Measurements from ENCODE around the gene ZFP36L2.
A peak's percentile ranks its signal among the peaks of the same experiment; 100 is the strongest.

The ZFP36L2 gene

GRCh38 chr2:43217228-43218154 lies 8.9 kb downstream of the ZFP36L2 start:
- H3K4me3 Mint-ChIP-seq: peak overlapping the region; percentile 96 to 99
- H3K27me3 Mint-ChIP-seq: no peaks in the 10 kb centered on the region
- H3K4me1 Mint-ChIP-seq (ENCODE audit: low read depth in 2 of 2): peaks cover 50 to 59% of the 10 kb centered on the region in 2 donors
- DNase-seq (no peak), ATAC-seq (replicated peaks) (no peak)
- no peaks in the 10 kb centered on the region for H3K9me3 Mint-ChIP-seq
- H3K36me3 Mint-ChIP-seq (ENCODE audit: insufficient read depth): peaks cover 51% of the 10 kb centered on the region
- H3K27ac Mint-ChIP-seq: peak overlapping the region; percentile 93 to 94

- DNase-seq (no peak), ATAC-seq (replicated peaks) (no peak)
- Mint-ChIP-seq H3K4me3 (no peak overlapping the region), H3K27me3 (no peaks in the 10 kb centered on the region), H3K9me3 (no peaks in the 10 kb centered on the region), H3K4me1 (ENCODE audit: low read depth in 2 of 2) (peaks cover 46 to 54% of the 10 kb centered on the region in 2 donors), H3K36me3 (ENCODE audit: insufficient read depth) (peaks cover 42% of the 10 kb centered on the region), H3K27ac (no peak overlapping the region)
Observed at GRCh38 chr2:43216629-43217028, 9.8 kb downstream of the ZFP36L2 start.

GRCh38 chr2:43215673-43216255 lies 10.6 kb downstream of the ZFP36L2 start:
- H3K9me3 Mint-ChIP-seq: no peaks in the 10 kb centered on the region
- H3K4me1 Mint-ChIP-seq (ENCODE audit: low read depth in 2 of 2): peaks cover 41 to 50% of the 10 kb centered on the region in 2 donors
- ATAC-seq (replicated peaks): no peak

GRCh38 chr2:43214253-43214652 lies 12.2 kb downstream of the ZFP36L2 start:
- ATAC-seq (replicated peaks) (no peak), DNase-seq (no peak)
- Mint-ChIP-seq H3K4me3 (no peak overlapping the region), H3K36me3 (ENCODE audit: insufficient read depth) (peaks cover 22% of the 10 kb centered on the region), H3K4me1 (ENCODE audit: low read depth in 2 of 2) (peaks cover 35 to 45% of the 10 kb centered on the region in 2 donors), H3K9me3 (no peaks in the 10 kb centered on the region), H3K27ac (no peak overlapping the region), H3K27me3 (no peaks in the 10 kb centered on the region)

More at GRCh38 chr2:43215673-43216255, 10.6 kb downstream of the ZFP36L2 start:
- DNase-seq: no peak
- H3K36me3 Mint-ChIP-seq (ENCODE audit: insufficient read depth): peaks cover 33% of the 10 kb centered on the region
- no peaks in the 10 kb centered on the region for H3K27me3 Mint-ChIP-seq
- H3K27ac Mint-ChIP-seq: peak overlapping the region; percentile 18 to 64
- H3K4me3 Mint-ChIP-seq: no peak overlapping the region

- DNase-seq (no peak), ATAC-seq (replicated peaks) (peak; percentile 21)
- Mint-ChIP-seq H3K27me3 (no peaks in the 10 kb centered on the region), H3K4me1 (ENCODE audit: low read depth in 2 of 2) (peaks cover 30 to 38% of the 10 kb centered on the region in 2 donors), H3K36me3 (ENCODE audit: insufficient read depth) (peaks cover 11% of the 10 kb centered on the region), H3K27ac (peak overlapping the region; percentile 20 to 65), H3K9me3 (no peaks in the 10 kb centered on the region), H3K4me3 (no peak overlapping the region)
Observed at GRCh38 chr2:43212931-43213330, 13.5 kb downstream of the ZFP36L2 start.

GRCh38 chr2:43212216-43212835 lies 14.1 kb downstream of the ZFP36L2 start:
- peaks cover 28 to 37% of the 10 kb centered on the region in 2 donors for H3K4me1 Mint-ChIP-seq (ENCODE audit: low read depth in 2 of 2)
- ATAC-seq (replicated peaks): no peak
- no peaks in the 10 kb centered on the region for H3K9me3 Mint-ChIP-seq
- no peak for DNase-seq
- no peaks in the 10 kb centered on the region for H3K27me3 Mint-ChIP-seq
- H3K4me3 Mint-ChIP-seq: no peak overlapping the region
- peak overlapping the region; percentile 20 to 65 for H3K27ac Mint-ChIP-seq
- H3K36me3 Mint-ChIP-seq (ENCODE audit: insufficient read depth): peaks cover 11% of the 10 kb centered on the region

- Mint-ChIP-seq H3K4me1 (ENCODE audit: low read depth in 2 of 2) (peaks cover 31 to 35% of the 10 kb centered on the region in 2 donors), H3K9me3 (no peaks in the 10 kb centered on the region), H3K27me3 (no peaks in the 10 kb centered on the region), H3K4me3 (peak overlapping the region in 1 of 2 donors; percentile 7), H3K36me3 (ENCODE audit: insufficient read depth) (peaks cover 7% of the 10 kb centered on the region), H3K27ac (peak overlapping the region; percentile 42 to 44)
- ATAC-seq (replicated peaks): peak; percentile 29
- no peak for DNase-seq
Observed at GRCh38 chr2:43210467-43211303, 15.7 kb downstream of the ZFP36L2 start.

- Mint-ChIP-seq H3K27ac (peak overlapping the region; percentile 71), H3K4me3 (no peak overlapping the region), H3K36me3 (ENCODE audit: insufficient read depth) (peaks cover 7% of the 10 kb centered on the region), H3K9me3 (no peaks in the 10 kb centered on the region), H3K4me1 (ENCODE audit: low read depth in 2 of 2) (peaks cover 30 to 31% of the 10 kb centered on the region in 2 donors), H3K27me3 (no peaks in the 10 kb centered on the region)
- no peak for ATAC-seq (replicated peaks)
- no peak for DNase-seq
Observed at GRCh38 chr2:43210125-43210466, 16.3 kb downstream of the ZFP36L2 start.

GRCh38 chr2:43209204-43209717 lies 17.1 kb downstream of the ZFP36L2 start:
- ATAC-seq (replicated peaks): no peak

GRCh38 chr2:43207553-43208300 lies 18.7 kb downstream of the ZFP36L2 start:
- H3K27me3 Mint-ChIP-seq: no peaks in the 10 kb centered on the region
- ATAC-seq (replicated peaks) (no peak), DNase-seq (no peak)
- H3K9me3 Mint-ChIP-seq: no peaks in the 10 kb centered on the region
- H3K27ac Mint-ChIP-seq: peak overlapping the region in 1 of 2 donors; percentile 65
- peaks cover 28 to 33% of the 10 kb centered on the region in 2 donors for H3K4me1 Mint-ChIP-seq (ENCODE audit: low read depth in 2 of 2)
- H3K4me3 Mint-ChIP-seq: no peak overlapping the region
- peaks cover 7% of the 10 kb centered on the region for H3K36me3 Mint-ChIP-seq (ENCODE audit: insufficient read depth)

More at GRCh38 chr2:43209204-43209717, 17.1 kb downstream of the ZFP36L2 start:
- DNase-seq: no peak
- Mint-ChIP-seq H3K4me3 (no peak overlapping the region), H3K36me3 (ENCODE audit: insufficient read depth) (peaks cover 7% of the 10 kb centered on the region), H3K27ac (peak overlapping the region; percentile 71), H3K4me1 (ENCODE audit: low read depth in 2 of 2) (peaks cover 30 to 31% of the 10 kb centered on the region in 2 donors), H3K27me3 (no peaks in the 10 kb centered on the region), H3K9me3 (no peaks in the 10 kb centered on the region)

GRCh38 chr2:43206602-43207001 lies 19.8 kb downstream of the ZFP36L2 start:
- H3K4me1 Mint-ChIP-seq (ENCODE audit: low read depth in 2 of 2): peaks cover 26% of the 10 kb centered on the region in 2 donors
- no peak overlapping the region for H3K4me3 Mint-ChIP-seq
- ATAC-seq (replicated peaks): no peak
- no peaks in the 10 kb centered on the region for H3K27me3 Mint-ChIP-seq
- no peaks in the 10 kb centered on the region for H3K9me3 Mint-ChIP-seq
- peak overlapping the region in 1 of 2 donors; percentile 65 for H3K27ac Mint-ChIP-seq
- H3K36me3 Mint-ChIP-seq (ENCODE audit: insufficient read depth): peaks cover 7% of the 10 kb centered on the region
- no peak for DNase-seq

GRCh38 chr2:43203373-43203772 lies 23.0 kb downstream of the ZFP36L2 start:
- H3K4me3 Mint-ChIP-seq: no peak overlapping the region
- no peak for ATAC-seq (replicated peaks)
- no peak for DNase-seq
- peaks cover 12 to 23% of the 10 kb centered on the region in 2 donors for H3K4me1 Mint-ChIP-seq (ENCODE audit: low read depth in 2 of 2)
- no peaks in the 10 kb centered on the region for H3K27me3 Mint-ChIP-seq
- peaks cover 3% of the 10 kb centered on the region for H3K36me3 Mint-ChIP-seq (ENCODE audit: insufficient read depth)
- H3K27ac Mint-ChIP-seq: no peak overlapping the region
- H3K9me3 Mint-ChIP-seq: no peaks in the 10 kb centered on the region

Data from effector memory CD8-positive, alpha-beta T cell (primary cell).